H1 (cell line): ENCODE measurements around the gene EML1. TPM values are rescaled to one million over a fixed set of nuclear protein-coding genes. Genes with fewer than 3 reads are reported as not detected.

ENCODE experiments used
- SP2 ChIP-seq: IDR thresholded peaks from 2 replicates; pipeline ENCODE4 v1.6.1; 2012; ENCODE audit warnings: mild to moderate bottlenecking, low read length, inconsistent platforms
- SRF ChIP-seq: IDR thresholded peaks from 2 replicates; pipeline ENCODE4 v1.6.1; 2011; ENCODE audit warnings: mild to moderate bottlenecking, low read depth, low read length, moderate library complexity
- TEAD4 ChIP-seq: IDR thresholded peaks from 2 replicates; pipeline ENCODE4 v1.6.1; 2012; ENCODE audit warnings: low read depth, low read length, inconsistent platforms, mixed read lengths
- polyA plus RNA-seq, 7 experiments: library from polyadenylated mRNA; depleted of rRNA in 3 of 7; stranded (reverse) in 5 of 7; unstranded in 2 of 7; fragments of >200 nt in 5 of 7; fragments of 200-250 nt in 2 of 7; gene quantifications; 1 replicate in 5 of 7; 2 replicates in 1 of 7; 4 replicates in 1 of 7; pipeline versions ENCODE4 v1.2.1 to v1.2.3, GENCODE V29; 2011 to 2013; ENCODE audit warnings: missing spikeins in 2 of 7, mixed read lengths in 2 of 7
- total RNA-seq: library from RNA; stranded (reverse); fragmentation: NEBNext Ultra II Directional; extraction: Animal tissue kit (Norgen Biotek cat#: 25700); gene quantifications from 2 replicates; pipeline ENCODE4 v1.2.1, GENCODE V29; 2021

EML1 gene
- total and polyA plus RNA-seq, 2 of the 8 experiments (the other 6 are each of a cell fraction or from before 2014, with no cell fraction given), result 11.1 to 24.7 TPM

- TF ChIP-seq TEAD4 (no peak), SRF (no peak), SP2 (no peak)
Observed at GRCh38 chr14:99829450-99829849, 36.2 kb downstream of the EML1 start (continued).
